HFF-Myc (cell line): ENCODE results near the gene ENOX1.

Source experiments
- DNase-seq: peaks from one replicate; pipeline ENCODE4 v3.0.0-alpha.2; 2011; ENCODE audit warnings: low read depth; ENCODE audit errors: extremely low read depth
- H3K4me3 ChIP-seq: replicated peaks from 2 replicates; pipeline ENCODE4 v1.5.1; 2011; ENCODE audit warnings: low read depth, mild to moderate bottlenecking, control low read depth, low read length
- CTCF ChIP-seq: IDR thresholded peaks from 2 replicates; pipeline ENCODE4 v1.5.1; 2012; ENCODE audit warnings: mild to moderate bottlenecking, low read depth, low read length, control low read depth; ENCODE audit errors: missing control alignments

ENOX1 gene

GRCh38 chr13:43245374-43245964, 541.3 kb downstream of the ENOX1 start:
- no peak for DNase-seq

GRCh38 chr13:43244481-43244880, 542.3 kb downstream of the ENOX1 start:
- no peak for DNase-seq
- no peak overlapping the region for H3K4me3 ChIP-seq
- no peak for TF ChIP-seq CTCF

More at GRCh38 chr13:43245374-43245964, 541.3 kb downstream of the ENOX1 start:
- TF ChIP-seq CTCF: no peak
- H3K4me3 ChIP-seq: no peak overlapping the region

GRCh38 chr13:43243711-43244110, 543.1 kb downstream of the ENOX1 start:
- DNase-seq: no peak
- H3K4me3 ChIP-seq: no peak overlapping the region
- TF ChIP-seq CTCF: no peak

- peak; percentile 61 for DNase-seq
- TF ChIP-seq CTCF: no peak
- no peak overlapping the region for H3K4me3 ChIP-seq
These were observed 544.7 kb downstream of the ENOX1 start for GRCh38 chr13:43242040-43242439.

- no peak for TF ChIP-seq CTCF
- DNase-seq: no peak
- no peak overlapping the region for H3K4me3 ChIP-seq
These were observed 546.5 kb downstream of the ENOX1 start for GRCh38 chr13:43240278-43240677.

GRCh38 chr13:43239275-43239840, 547.4 kb downstream of the ENOX1 start:
- DNase-seq: no peak
- TF ChIP-seq CTCF: no peak
- no peak overlapping the region for H3K4me3 ChIP-seq
